ENCODE measurements around the gene GPX3.

The GPX3 gene, protein sequence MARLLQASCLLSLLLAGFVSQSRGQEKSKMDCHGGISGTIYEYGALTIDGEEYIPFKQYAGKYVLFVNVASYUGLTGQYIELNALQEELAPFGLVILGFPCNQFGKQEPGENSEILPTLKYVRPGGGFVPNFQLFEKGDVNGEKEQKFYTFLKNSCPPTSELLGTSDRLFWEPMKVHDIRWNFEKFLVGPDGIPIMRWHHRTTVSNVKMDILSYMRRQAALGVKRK

DNA sequence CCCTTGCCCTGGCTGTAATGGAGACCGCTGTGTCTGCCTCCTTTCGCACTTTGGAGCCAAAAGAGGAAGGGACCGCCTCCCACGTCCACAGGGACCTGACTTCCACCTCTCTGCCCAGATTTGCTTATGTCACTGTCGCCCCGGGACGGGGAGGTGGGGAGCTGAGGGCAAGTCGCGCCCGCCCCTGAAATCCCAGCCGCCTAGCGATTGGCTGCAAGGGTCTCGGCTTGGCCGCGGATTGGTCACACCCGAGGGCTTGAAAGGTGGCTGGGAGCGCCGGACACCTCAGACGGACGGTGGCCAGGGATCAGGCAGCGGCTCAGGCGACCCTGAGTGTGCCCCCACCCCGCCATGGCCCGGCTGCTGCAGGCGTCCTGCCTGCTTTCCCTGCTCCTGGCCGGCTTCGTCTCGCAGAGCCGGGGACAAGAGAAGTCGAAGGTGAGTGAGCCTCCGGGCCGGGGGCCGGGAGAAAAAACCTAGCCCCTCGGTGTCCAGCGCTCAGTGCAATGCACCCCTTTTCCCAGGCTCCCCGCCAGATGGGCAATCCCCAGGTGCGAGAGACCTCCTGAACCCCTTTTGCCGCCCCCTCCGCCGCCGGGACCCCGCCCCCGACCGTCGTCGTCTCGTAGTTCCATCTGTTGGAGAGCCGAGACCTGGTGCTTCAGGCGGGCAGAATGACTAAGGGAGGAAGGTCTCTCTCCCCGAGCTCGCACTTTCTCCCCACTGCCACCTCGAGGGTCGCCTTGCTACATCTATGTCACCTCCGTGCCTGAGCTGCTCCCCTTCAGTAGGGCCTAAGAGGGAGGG is at the start of gene GPX3:
TSS of gene GPX3 (plus strand) at position 288 of the 807 bp plus-strand sequence. CDS start at position 352, 64 bp downstream.
- DNase-seq (ENCODE audit: low spot score) = peak; percentile 84

DNA sequence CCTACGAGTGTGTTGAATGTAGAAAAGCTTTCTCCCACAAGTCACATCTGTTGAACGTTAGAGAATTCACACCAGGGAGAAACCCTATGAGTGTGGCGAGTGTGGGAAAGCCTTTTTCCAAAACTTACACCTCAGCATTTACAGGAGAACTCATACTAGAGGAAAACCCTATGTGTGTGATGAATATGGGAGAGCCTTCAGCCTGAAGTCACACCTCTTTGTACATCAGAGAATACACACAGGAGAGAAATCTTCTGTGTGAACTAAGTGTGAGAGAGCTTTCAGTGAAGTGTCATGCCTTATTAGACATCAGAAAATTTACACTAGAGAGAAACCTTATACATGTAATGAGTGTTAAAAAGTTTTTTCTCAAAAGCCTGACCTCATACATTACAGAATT is 41.8 kb upstream of the GPX3 start:
- DNase-seq (ENCODE audit: low spot score) = no peak

DNA sequence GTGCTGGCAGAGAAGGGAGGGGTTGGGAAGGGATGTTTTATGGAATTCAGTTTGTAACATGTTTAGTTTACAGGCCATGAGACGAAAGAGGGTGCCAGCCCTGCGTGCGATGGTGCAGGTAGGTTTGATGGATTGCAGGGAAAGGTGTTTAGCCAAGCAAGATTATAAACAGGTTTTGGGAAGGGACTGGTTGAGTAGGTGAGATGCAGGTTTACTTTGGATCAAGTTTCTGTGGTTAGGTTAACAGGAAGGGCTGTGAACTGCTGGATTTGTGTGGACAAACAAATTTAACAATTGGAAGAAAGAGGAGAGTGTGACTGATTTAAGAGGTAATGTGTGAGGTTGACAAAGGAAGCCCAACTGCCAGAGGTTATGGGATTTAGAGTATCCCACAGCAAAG is 32.6 kb upstream of the GPX3 start:
- DNase-seq (ENCODE audit: low spot score) = no peak

DNA sequence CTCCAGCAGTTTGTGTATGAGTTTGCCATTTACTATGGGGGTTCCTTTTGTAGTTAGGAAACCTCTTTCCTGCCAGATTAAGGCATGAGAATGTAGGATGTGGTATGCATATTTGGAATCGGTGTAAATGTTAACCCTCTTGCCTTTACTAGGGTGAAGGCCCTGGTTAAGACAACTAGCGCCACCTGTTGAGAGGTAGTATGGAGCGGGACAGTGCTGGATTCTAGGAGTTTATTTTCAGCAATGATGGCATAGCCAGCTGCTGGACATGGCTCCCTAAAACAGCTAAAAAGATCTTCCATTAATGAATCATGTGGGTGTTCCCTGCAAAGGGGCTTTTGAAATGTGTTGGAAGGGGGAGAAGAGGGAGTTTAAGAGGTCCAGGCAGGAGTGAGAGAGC is 30.7 kb upstream of the GPX3 start:
- no peak for DNase-seq (ENCODE audit: low spot score)

DNA sequence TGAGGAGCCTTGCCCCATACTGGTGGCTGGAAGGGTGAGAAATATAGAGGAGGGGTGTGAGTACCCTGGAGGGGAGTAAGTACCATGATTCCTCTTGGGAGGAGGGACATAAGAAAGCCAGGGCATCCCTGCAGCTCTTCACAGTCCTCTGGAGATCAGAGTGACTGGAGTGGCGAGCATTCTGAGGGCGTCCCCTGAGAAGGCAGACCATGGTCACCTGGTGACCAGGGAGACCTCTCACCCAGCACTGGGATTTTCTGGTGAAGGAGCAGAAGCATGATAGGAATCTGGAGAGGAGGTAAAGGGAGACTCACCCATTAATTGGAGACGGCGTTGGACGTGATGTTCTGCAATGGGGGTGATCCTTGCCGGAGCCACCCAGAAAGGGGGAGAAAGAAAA is 27.7 kb upstream of the GPX3 start:
- no peak for DNase-seq (ENCODE audit: low spot score)

DNA sequence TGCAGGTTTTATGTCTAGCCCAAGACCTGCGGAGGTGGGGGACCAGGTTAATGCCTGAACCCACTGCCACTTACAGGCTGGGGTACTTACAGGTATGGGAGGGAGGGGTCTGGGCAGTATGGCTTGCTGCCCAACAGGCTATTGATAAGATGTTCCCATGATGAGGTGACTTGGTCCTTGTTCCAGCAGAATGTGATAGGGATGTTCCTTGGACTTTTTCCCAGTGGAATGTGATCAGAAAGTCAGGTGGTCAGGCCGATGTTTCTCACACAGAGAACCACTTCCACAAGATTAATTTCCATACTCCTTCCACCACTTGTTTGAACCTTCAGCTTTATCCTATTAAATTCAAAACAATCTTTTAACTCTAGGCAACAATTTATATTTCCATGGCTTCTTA is 27.0 kb upstream of the GPX3 start:
- DNase-seq (ENCODE audit: low spot score) = no peak

DNA sequence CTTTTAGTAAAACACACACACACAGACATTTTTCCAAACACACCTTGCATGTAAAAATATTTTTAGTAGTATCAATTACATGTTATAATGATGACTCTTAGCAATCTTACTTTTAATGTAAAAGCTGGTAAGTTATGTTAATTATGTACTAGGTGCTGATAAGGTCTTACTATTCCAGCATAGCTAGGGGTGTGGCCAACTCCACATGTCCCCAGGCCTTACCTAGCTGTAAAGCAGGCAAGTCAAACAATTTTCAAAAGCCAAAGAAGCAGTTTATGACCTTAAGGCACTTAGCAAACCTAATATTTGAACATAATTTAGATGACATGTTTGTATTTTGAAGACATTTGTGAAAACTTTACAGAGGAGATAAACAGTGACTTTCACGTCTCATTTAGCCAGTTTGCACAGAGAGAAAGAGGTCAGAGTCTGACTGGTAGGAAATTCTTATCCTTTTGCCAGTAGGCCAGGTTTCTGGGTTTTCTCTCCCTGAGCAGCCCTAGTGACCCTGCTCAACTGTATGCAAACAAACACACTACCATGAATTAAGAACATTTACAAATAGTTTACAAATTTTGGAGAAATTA is 26.5 kb upstream of the GPX3 start:
- DNase-seq (ENCODE audit: low spot score) = no peak

DNA sequence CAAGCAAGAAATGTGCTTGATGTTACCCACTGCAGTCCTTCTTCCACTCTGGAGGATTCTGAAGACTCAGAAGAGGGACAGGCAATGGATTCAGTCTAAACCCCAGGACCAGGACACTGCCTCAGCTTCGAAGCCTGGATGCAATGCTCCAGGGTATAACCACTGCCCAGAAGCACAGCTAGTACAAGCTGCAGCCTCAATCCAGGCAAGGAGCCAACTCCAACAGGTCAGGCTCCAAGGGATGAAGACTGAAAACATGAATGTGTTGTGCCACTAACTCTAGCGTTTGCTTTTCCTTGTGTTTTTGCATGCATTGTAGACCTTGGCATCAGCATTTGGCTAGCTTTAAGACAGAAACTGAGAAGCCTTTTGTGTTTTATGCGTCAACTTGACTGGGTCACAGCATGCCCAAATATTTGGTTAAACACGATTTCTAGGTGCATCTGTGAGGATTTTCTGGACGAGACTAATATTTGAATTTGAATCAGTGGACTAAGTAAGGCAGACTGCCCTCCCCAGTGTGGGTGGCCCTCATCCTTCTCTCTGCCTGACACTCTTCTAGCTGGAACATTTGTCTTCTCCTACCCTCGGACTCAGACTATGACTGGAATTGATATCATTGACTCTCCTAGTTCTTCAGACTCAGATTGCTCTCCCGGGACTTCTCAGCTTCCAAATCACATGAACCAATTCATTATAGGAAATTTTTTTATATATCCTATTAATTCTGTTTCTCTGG is 20.5 kb upstream of the GPX3 start:
- no peak for DNase-seq (ENCODE audit: low spot score)

DNA sequence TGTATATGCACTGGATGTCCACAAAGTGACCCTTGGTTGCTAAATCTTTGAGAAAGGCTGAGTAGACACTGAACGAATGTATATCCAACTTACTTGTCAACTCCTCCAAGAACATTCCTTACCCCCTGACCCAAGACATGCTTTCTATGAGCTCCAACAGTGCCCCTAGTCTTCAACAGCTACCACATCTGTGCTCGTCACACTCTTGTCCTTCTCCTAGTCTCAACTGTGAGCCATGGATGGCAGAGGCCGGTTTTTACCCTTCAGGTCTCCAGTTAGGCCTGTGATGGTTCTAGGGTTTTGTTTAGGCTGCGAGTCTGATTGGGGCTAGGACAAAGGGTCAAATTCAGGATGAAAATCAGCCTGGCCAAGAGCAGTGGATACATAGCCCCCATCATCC is 19.0 kb upstream of the GPX3 start:
- no peak for DNase-seq (ENCODE audit: low spot score)

DNA sequence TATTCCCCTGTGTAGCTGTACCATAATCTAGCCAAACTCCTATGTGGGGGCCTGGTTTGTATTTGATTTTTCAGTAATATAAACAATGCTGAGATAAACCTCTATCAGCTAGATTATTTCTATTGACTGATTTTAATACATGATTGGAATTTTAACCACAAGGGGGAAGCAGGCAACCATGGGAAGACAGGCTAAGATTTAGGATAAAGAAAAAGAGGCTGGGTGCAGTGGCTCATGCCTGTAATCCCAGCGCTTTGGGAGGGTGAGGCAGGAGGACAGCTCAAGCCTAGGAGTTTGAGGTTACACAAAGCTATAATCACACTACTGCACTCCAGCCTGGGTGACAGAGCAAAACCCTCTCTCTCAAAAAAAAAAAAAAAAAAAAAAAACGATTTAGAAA is 18.1 kb upstream of the GPX3 start:
- no peak for DNase-seq (ENCODE audit: low spot score)

DNA sequence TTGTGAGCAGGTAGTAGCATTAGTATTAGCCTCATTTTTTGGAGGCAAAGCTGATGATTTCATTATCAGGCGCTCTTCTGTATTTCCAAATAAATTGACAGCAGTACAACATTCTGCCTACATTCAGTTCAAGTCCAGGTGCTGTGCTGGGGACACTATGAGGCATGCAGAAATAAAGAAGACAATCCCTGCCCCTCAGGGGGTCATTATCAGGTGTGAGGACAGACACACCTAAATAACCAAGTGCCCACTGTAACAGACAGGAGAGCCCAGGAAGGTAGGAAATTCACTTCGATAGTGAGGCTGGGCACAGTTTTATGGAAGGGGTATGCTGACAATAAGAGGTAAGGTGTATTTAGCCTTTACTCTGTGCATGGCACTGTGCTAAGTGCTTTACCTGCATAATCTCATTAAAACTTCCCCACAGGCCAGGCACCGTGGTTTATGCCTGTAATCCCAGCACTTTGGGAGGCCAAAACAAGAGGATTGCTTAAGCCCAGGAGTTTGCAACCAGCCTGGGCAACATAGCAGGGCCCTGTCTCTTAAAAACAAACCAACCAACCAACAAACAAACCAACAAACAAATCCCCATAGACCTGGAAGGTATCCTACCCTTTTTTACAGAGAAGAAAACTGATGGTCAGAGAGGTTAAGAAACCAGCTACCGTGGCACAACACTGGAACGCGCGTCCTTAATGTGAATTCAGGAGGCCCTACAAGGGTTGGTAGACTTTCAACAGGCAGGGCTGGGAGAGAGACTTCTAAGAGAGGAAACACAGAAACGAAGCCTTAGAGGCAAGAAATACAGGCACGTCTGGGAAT is 17.5 kb upstream of the GPX3 start:
- no peak for DNase-seq (ENCODE audit: low spot score)

DNA sequence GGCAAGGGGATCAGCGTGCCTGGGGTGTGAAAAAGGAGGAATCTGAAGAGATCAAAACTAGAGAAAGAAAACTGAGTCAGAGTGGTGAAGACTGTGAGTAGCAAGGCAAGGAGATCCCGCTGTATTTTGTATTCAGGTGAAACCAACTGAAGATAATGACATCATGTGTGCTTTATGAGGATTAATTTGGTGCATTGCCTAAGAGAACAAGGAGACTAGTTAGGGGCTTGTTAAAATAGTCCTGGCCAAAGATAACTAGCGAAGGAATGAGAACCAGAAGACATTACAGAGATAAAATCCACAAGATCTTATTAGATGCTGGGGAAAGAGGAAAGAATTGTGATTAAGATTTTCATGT is 16.9 kb upstream of the GPX3 start:
- DNase-seq (ENCODE audit: low spot score) = no peak

DNA sequence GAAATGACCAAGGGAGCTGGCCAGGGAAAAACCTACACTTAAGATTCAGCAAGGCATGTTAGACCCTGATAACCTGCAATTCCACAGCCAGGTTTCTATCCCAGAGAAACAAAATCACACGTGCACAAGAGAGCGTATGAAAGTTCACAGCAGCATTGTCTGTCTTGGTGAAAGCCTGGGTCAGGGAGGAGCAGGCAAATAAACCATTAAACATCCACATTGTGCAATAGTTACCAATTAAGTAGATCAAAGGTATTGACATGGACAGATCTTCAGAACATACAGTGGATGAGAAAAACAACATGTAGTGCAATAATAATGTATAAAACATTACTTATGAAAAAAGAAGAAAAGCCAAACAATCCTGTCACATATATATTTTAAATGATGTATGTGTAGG is 15.9 kb upstream of the GPX3 start:
- DNase-seq (ENCODE audit: low spot score) = no peak

DNA sequence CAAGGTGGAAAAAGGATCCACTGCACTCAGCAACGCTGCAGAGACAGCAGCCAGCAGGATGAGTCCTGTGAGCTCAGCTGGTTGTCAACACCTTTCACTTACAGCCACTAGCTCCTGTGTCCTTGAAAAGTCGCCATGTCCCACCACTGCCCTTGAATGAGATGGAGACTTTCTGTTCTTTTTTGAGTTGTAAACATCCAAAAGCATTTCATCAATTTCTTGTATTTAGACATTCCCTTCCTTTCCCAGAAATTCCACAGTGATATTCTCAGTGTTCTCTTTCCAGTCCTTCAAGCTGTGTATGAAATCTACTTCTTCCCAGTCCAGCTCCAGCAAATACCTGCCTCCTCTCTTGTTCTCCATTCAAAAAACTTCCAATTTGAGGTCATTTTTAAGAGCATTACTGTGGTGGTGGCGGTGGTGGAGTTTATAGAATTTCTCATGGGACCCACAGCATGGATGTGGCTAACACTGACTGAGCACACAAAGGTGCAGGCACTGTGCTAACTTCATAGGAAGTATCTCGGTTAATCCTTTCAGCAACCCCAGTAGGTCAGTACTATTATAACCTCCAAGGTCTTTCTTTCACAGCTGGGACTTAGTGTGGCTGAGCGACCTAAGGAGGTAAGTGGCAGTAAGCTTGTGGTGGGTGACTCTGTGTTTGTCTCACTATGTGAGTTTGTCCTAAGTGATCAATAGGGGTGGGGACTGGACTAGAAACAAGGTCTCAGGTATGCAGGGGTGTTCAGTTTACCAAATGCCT is 15.0 kb upstream of the GPX3 start:
- DNase-seq (ENCODE audit: low spot score) = no peak

DNA sequence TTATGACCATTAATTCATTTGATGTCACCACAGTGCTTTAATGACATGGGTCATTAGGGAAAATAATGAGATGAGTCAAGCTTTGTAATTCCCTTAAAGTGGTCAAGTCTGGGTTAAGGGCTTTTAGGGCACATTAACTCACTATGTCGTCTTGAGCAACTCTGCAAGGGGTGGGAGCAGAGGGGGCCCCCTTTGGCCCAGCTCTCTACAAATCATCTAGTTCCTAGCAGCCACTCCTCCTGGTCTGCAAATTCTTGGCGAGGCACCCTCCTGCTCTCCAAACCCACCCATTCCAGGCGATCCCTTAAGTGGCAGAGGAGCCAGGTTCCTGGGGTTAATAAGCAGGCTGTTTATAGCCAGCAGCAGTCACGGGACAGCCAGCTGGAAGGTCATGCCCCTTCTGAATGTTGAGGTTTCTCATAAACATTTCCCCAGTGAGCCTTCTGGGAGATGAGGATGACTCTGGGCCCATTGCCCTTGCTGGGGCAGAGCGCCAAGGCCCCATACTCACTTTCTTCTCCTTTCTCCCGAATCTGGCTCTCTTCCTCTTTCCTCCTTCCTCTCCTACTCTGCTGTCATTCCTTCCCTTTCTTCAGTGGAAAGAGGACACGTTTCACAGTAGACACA is 14.3 kb upstream of the GPX3 start:
- DNase-seq (ENCODE audit: low spot score) = no peak

DNA sequence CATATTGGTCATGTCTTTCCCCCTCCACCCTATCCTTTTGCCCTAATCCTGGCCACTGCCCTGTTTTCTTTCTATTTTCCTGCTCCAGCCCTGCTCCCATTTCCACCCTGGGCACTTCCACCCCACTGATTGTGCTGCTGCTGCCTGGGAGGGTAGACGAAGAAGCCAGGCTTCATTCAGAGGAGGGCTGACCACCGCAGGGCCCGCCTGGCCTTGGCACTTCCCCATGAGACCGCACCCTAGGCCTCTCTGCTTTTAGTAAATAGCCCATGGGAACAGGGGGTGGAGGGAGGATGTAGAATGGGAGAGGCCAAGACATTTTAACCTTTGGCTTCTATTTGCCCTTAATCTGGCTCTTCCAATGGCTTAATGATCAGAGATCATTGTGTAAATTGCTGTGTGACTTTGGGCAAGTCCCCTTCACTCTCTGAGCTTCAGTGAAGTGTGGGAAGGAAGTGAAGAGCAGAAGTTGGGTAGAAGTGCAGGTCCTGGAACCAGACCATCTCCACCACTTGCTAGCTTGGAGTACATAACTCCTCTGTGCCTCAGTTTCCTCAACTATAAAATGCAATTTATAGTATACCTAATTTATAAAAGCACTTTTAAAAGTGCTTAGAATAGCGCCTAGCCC is 13.6 kb upstream of the GPX3 start:
- DNase-seq (ENCODE audit: low spot score) = no peak

DNA sequence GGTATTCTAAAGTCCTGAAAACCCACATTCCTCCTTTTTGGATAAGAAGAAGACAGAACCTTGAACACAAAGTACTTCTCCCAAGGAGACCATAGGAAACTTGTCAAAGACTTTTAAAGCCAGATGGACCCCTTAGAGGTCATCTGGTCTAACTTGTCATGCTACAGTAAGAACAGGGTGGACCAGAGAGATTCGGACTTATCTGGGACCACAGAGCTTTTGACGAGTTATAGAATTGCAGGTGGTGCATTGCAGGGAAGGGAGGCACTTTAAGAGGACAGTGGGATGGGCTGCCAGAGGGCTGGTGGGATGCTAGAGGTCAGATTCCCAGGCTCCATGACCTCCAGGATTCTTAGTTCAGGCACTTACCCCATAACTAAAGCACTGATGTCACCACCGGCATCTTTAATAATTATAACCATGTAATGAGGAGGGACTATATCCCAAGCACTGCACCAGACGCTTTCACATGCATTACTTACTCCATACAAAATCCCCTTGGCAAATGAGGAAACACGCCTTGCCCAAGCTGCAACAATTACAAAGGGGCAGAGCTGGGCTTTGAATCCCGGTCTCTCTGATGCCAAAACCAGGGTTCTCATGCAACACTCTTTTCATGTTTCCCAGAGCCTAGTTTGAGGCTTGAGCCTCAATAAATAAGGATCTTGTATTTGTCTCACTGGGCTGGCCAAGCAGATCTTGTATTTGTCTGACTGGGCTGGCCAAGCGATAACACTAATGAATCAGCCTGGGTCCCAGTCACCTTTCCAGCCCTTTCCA is 12.8 kb upstream of the GPX3 start:
- DNase-seq (ENCODE audit: low spot score) = no peak

DNA sequence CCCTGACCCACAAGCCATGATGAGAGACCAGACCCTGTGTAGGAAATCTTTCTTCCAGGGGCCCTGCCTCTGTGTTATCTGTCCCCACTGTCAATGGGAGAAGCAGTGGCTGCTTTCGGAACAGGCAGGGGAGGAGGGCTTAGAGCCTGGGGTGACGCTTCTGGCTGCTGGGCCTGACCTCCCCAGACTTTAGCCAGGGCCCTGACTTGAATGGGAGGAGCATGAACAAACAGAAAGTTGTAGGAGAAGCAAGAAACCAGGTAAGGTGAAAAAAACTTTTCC is 12.2 kb upstream of the GPX3 start:
- DNase-seq (ENCODE audit: low spot score) = no peak

DNA sequence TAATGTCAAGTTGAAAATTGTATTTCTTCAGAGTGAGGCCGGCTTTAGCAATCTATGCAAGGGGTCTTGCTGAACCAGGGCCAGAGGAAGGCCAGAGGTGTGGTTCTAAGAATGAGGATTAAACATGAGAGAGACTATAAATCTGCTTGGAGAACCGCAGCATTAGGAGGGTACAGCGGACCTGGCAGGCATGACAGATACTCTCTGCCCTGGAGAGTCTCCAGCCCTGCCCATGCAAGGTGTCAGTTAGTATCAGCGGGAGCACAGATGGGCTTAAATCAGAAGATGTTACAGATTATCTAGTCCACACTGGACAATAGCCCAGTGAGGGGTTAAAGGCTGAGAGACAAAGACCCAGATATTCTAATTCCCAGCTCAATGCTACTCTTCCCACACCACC is 11.5 kb upstream of the GPX3 start:
- no peak for DNase-seq (ENCODE audit: low spot score)

DNA sequence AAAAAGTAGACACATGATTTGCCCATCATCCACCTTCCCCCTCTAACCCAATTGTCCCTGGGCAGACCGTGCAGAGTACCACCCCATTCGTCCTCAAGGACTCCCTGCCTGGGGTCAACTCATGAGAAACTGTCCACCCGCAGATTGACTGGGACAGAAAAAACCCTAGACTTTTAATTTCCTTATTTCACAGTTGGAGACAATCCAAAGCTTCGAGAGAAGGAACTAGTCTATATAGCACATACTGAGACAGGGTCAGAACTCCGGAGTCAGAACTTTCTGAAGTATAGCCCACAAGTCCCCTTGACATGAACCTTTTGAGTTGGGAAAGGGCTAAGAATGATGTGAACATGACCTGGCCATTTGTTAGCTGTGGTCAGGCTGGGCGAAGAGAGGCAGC is 7.5 kb upstream of the GPX3 start:
- DNase-seq (ENCODE audit: low spot score) = no peak

Measured in HuH-7.5 (cell line).